GM12865 (cell line): Measurements from ENCODE around the gene KRT9.
"Not testable (repeated sequence)": the region's sequence is repeated elsewhere in the genome, so short reads cannot be mapped to it uniquely, and the experiment has no call there.

Experiments used
- DNase-seq: peaks from one replicate; pipeline ENCODE4 v3.0.0; 2010; ENCODE audit warnings: low read depth
- H3K4me3 ChIP-seq: 2 replicates; pipeline ENCODE4 v1.5.1; 2011; ENCODE audit warnings: mild to moderate bottlenecking, low read depth, low read length, control low read depth
- TF ChIP-seq, protein P1 (sequence below): IDR thresholded peaks from 2 replicates; pipeline ENCODE4 v1.5.1; 2011; ENCODE audit warnings: low read length, control low read depth, low read depth, inconsistent platforms; ENCODE audit not compliant: insufficient read depth; ENCODE audit errors: missing control alignments

KRT9 gene

GRCh38 chr17:41617698-41618097 is 45.8 kb upstream of the KRT9 start:
- H3K4me3 ChIP-seq = no peak overlapping the region
- TF ChIP-seq, protein P1, sequence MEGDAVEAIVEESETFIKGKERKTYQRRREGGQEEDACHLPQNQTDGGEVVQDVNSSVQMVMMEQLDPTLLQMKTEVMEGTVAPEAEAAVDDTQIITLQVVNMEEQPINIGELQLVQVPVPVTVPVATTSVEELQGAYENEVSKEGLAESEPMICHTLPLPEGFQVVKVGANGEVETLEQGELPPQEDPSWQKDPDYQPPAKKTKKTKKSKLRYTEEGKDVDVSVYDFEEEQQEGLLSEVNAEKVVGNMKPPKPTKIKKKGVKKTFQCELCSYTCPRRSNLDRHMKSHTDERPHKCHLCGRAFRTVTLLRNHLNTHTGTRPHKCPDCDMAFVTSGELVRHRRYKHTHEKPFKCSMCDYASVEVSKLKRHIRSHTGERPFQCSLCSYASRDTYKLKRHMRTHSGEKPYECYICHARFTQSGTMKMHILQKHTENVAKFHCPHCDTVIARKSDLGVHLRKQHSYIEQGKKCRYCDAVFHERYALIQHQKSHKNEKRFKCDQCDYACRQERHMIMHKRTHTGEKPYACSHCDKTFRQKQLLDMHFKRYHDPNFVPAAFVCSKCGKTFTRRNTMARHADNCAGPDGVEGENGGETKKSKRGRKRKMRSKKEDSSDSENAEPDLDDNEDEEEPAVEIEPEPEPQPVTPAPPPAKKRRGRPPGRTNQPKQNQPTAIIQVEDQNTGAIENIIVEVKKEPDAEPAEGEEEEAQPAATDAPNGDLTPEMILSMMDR = no peak
- DNase-seq = no peak

DNA sequence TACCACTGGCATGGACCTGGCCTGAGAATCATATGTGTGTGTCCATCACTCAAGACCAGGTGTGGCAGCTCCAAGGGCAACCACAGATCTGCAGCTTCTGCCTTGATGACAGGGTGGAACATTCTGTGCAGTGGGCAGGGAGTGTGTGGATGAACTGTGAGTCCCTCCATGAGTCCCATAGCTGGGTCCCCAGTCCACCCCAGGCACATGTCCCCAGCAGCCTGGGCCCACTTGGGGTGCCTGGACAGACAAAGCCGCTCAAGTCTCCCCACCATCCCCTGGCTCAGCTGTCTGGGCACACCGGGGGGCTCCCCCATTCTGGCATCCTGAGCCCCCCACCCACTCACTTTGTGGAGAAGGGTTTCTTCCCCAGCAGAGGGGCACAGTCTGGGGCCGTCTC is 45.3 kb upstream of the KRT9 start:
- no peak overlapping the region for H3K4me3 ChIP-seq
- TF ChIP-seq, protein P1 = no peak
- DNase-seq = no peak

DNA sequence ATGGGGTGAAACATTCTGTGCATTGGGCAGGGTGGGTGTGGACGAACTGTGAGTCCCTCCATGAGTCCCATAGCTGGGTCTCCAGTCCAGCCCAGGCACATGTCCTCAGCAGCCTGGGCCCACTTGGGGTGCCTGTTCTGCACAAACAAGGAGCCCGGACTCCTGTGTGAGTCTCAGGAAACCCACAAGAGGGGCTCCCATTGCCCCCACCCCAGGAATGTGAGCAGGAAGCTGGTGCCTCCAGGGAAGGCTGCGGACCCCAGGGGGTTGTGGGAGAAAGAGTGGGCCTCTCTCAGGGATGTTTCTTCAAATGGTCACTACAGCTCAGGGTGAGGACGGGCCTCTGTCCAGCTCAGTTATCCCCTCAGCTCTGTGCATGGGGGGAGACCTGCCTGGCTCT is 44.6 kb upstream of the KRT9 start:
- H3K4me3 ChIP-seq, DNase-seq: not testable (repeated sequence)

DNA sequence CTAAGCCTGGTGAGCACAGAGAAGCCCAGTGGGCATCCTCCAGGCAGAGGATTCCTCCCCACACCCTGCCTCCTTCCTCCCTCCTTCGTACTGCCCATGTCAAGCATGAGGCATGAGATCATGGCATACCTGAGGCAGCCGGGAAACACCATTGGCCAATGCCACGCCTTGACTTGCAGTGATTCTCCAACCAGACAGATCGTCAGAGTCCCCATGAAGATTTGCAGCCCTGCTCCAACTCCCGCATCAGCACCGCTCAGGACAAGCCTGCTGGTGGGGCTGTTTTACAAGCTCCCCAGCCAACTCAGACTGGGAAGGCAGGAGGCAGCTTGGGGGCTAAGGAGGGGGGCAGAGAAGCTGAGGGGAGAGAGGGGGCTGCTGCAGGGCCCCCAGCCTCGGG is 43.6 kb upstream of the KRT9 start:
- TF ChIP-seq, protein P1 = no peak
- no peak overlapping the region for H3K4me3 ChIP-seq
- no peak for DNase-seq

DNA sequence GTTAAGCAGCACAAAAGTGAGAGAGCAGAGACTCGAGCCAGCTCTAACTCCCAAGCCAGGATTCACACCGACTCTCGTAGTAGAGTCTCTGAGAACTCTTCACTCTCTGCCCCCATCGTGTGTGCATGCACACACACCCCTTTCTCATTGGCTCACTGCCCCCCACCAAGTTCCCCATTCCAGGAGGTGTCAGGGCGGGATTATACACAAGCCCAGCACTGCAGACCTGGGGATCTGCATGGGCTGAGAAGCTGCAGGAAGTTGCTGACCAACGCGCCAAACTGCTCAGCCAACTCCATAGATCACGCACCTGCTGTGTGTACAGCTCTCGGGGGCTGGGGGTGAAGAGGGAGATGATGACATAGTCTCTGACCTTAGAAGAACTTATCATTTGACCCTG is 42.9 kb upstream of the KRT9 start:
- not testable (repeated sequence) for H3K4me3 ChIP-seq, DNase-seq

DNA sequence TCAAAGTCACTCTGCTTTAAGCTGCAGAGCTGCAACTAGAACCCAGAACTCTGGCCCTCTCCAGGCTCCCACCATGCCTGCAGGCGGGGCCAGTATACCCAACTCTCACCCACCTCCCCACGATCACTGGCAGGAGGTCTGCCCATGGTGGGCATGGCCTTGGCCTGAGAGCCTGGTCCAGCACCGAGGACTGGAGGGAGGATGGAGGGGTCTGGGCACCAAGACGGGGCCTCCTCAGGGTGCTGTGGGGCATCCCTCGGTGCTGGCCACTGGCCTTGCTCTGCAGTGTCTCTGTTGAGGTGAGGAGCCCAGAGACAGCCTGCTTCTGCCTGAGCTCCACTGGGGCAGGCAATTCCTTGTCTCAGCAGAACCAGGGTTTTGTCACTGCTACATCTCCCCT is 42.2 kb upstream of the KRT9 start:
- H3K4me3 ChIP-seq = no peak overlapping the region
- TF ChIP-seq, protein P1 = no peak
- no peak for DNase-seq

DNA sequence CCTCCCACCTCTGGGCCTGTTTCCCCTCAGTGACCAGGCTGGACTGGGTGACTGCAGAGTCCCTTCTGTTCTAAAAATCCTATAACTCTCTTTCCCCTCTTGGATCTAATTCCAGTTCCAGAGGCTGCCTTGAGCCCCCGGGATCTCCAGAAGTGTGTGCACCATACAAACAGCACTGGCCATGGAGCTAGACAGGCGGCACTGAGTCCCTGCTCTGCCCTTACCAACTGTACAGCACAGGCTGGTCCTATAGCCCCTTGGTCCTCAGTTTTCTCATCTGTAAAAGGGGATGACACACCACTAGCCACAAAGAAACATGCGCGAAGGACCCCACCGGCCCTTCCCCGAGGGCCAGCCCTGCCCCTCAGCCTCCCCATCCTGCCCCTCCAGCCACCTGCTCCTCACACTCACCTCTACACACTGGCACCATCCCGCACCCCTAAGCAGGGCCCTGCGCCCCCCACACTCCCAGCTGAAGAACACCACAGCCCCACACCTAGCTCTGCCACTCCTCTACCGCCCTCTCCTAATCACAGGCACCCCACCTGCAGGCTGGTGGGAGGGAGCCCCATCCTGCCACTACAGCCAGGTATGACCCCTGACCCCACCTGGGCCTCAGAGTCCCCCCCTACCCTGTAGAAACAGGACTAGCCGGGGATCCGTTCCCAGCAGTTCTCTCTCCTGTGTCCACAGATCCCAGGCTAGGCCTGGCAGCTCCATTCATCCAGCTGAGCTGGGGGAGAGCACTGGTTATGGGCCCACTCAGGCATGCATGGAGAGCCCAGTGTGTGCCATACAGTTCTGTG is 41.6 kb upstream of the KRT9 start:
- no peak overlapping the region for H3K4me3 ChIP-seq
- no peak for DNase-seq
- TF ChIP-seq, protein P1 = no peak

GRCh38 chr17:41612376-41613160 is 40.7 kb upstream of the KRT9 start, which contains the start of gene KRT16:
Gene KRT16, minus strand, starts transcription at chr17:41612767. Its CDS starts 79 bp downstream, at chr17:41612688.
- not testable (repeated sequence) for H3K4me3 ChIP-seq, DNase-seq
